SK-MEL-5 (cell line): ENCODE results near the gene SKI. TPM values are rescaled to one million over a fixed set of nuclear protein-coding genes. Genes with fewer than 3 reads are reported as not detected.
"Not testable (repeated sequence)": the region's sequence is repeated elsewhere in the genome, so short reads cannot be mapped to it uniquely, and the experiment has no call there.

Experiments used
- DNase-seq: peaks from one replicate; pipeline ENCODE4 v3.0.0-alpha.2; 2016; ENCODE audit warnings: low read depth, low spot score
- in situ Hi-C: cut with HindIII; loops from 2 replicates; pipeline ENCODE4 v1.10.0; 2016; ENCODE audit warnings: low sequenced_read_pairs, high pct_unique_total_duplicates, low pct_unique_long_range_greater_than_20kb
- total RNA-seq: library from RNA; depleted of rRNA; stranded (reverse); fragments of >200 nt; shearing (Covaris generic); gene quantifications from 2 replicates; pipeline ENCODE4 v1.2.3, GENCODE V29; 2014

Gene SKI
- total RNA-seq, 1 experiment from 2014 or later = 3.9 TPM

GRCh38 chr1:2234762-2235113, 6.6 kb downstream of the SKI start:
- in situ Hi-C loops = no loop called here
- no peak for DNase-seq

GRCh38 chr1:2235300-2235998, 7.3 kb downstream of the SKI start:
- in situ Hi-C loops = no loop called here

GRCh38 chr1:2236695-2237677, 8.9 kb downstream of the SKI start:
- DNase-seq = no peak
- in situ Hi-C loops = no loop called here

More at GRCh38 chr1:2235300-2235998, 7.3 kb downstream of the SKI start:
- no peak for DNase-seq

GRCh38 chr1:2237773-2238172, 9.7 kb downstream of the SKI start:
- in situ Hi-C loops = no loop called here

GRCh38 chr1:2238361-2239012, 10.4 kb downstream of the SKI start:
- no peak for DNase-seq
- in situ Hi-C loops = no loop called here

More at GRCh38 chr1:2237773-2238172, 9.7 kb downstream of the SKI start:
- no peak for DNase-seq

GRCh38 chr1:2239013-2239370, 10.9 kb downstream of the SKI start:
- in situ Hi-C loops = no loop called here
- DNase-seq = no peak

- no peak for DNase-seq
- in situ Hi-C loops = no loop called here
These were observed 11.4 kb downstream of the SKI start for GRCh38 chr1:2239384-2239985.

- no peak for DNase-seq
- in situ Hi-C loops = no loop called here
These were observed 12.4 kb downstream of the SKI start for GRCh38 chr1:2240270-2241156.

GRCh38 chr1:2241820-2242219, 13.7 kb downstream of the SKI start:
- no peak for DNase-seq
- in situ Hi-C loops = no loop called here

- in situ Hi-C loops = no loop called here
These were observed 15.0 kb downstream of the SKI start for GRCh38 chr1:2242814-2243725.

GRCh38 chr1:2247045-2247394, 18.9 kb downstream of the SKI start:
- in situ Hi-C loops = not testable (repeated sequence)

More at GRCh38 chr1:2242814-2243725, 15.0 kb downstream of the SKI start:
- DNase-seq = no peak

GRCh38 chr1:2247760-2248126, 19.6 kb downstream of the SKI start:
- in situ Hi-C loops = no loop called here
- DNase-seq = no peak

More at GRCh38 chr1:2247045-2247394, 18.9 kb downstream of the SKI start:
- not testable (repeated sequence) for DNase-seq

- no peak for DNase-seq
- in situ Hi-C loops = no loop called here
These were observed 20.2 kb downstream of the SKI start for GRCh38 chr1:2248127-2248826.

GRCh38 chr1:2248854-2249558, 20.9 kb downstream of the SKI start:
- in situ Hi-C loops = no loop called here
- no peak for DNase-seq

- no peak for DNase-seq
- in situ Hi-C loops = no loop called here
These were observed 21.4 kb downstream of the SKI start for GRCh38 chr1:2249559-2249906.
